ENCODE measurements around the gene MFRP.

Gene MFRP

DNA sequence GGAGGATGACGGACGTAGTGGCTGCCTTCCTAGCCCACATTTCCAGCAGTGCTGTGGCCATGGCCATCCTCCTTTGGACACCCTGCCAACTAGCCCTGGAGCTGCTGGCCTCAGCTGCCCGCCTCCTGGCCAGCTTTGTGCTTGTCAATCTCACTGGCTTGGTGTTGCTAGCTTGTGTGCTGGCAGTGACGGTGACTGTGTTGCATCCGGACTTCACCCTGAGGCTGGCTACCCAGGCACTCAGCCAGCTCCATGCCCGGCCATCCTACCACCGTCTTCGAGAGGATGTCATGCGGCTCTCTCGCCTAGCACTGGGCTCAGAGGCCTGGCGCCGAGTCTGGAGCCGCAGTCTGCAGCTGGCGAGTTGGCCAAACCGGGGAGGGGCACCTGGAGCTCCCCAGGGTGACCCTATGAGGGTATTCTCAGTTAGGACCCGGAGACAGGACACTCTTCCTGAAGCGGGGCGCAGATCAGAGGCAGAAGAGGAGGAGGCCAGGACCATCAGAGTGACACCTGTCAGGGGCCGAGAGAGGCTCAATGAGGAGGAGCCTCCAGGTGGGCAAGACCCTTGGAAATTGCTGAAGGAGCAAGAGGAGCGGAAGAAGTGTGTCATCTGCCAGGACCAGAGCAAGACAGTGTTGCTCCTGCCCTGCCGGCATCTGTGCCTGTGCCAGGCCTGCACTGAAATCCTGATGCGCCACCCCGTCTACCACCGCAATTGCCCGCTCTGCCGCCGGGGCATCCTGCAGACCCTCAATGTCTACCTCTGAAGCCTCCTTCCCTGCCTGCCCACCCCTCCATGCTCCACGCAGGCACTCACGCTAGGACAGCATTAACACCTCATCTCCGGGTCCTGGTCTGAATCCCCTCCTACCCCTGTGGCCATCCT lies 10.6 kb downstream of the MFRP start:
- DNase-seq, result no peak

DNA sequence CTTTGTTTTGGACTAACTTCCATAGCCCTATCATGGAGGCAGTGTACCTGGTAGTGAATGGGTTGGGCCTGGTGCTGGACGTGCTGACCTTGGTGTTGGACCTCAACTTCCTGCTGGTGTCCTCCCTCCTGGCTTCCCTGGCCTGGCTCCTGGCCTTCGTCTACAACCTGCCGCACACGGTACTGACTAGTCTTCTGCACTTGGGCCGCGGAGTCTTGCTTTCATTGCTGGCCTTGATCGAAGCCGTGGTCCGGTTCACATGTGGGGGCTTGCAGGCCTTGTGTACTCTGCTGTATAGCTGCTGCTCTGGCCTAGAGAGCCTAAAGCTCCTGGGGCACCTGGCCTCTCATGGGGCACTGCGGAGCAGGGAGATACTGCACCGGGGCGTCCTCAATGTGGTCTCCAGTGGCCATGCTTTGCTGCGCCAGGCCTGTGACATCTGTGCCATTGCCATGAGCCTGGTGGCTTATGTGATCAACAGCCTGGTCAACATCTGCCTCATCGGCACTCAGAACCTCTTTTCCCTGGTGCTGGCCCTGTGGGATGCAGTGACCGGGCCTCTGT lies 11.3 kb downstream of the MFRP start:
- DNase-seq, result no peak

DNA sequence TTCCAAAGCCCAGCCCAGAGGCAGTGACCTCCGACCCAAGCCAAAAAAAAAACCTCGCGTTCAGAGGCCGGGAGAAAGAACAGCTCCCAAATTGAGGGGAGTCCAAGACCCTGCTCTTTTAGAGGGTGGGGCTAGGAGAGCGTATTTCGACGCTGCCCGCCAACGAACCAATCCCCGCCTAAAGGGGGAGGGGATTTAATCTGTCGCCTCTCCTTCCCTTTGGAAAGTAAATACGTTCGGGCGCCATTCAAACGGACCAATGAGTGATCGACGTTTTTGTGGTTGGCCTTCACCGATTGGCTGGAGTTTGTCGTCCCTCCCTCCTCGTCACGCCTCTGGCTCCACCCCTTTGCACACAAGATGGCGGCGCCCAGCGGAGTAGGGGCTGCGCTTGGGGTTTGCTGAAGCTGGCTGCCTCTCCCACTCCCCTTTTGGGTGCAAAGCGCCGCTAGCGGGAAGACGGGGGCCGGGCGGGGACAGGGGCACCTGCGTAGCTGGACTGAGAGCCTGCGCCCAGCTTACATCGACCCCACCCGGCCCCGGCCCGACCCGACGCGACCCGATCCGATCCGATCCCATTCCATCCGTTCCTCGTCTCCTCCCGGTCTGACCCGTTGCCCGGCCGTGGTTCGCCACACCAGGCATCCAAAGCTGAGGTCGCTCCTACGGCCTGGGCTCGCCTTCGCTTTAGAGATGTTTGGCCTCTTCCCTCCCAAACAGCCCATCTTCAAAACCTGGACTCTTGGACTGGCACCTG lies 12.2 kb downstream of the MFRP start, which contains the start of gene RNF26:
Gene RNF26, plus strand, starts transcription at position 354 of the 757 bp plus-strand sequence. CDS start 596 bp downstream, outside the sequence.
- DNase-seq, result peak; percentile 99

DNA sequence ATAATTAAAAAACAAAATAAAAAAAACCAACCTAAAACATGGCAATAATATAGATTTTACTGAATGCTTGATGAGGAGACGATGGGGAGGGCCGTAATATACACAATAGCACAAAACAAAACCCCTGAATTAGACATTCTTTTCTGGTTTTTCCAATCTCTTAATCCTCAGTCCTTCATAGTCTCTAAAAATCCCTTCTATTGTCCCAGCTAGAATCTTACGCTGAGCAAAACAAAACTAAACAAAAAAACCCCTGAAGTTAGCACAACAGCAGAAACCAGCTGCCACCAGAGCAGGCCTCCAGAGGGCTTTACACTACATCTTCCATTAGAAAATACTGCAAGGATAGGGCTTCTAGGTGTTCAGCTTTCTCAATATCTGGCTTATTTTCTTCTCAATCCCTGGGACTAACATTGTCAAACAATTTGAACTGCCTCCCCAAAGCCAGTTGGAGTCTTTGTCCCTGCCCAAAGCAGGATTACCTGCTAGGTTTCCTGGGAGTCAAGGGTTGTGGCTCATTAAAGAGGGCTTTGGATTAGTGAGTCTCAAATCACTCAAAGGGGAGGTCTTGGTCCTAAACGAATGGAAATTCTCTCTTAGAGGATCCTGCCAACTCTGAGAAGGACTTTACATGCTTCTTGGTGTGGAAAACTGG lies 14.3 kb downstream of the MFRP start:
- no peak for DNase-seq

DNA sequence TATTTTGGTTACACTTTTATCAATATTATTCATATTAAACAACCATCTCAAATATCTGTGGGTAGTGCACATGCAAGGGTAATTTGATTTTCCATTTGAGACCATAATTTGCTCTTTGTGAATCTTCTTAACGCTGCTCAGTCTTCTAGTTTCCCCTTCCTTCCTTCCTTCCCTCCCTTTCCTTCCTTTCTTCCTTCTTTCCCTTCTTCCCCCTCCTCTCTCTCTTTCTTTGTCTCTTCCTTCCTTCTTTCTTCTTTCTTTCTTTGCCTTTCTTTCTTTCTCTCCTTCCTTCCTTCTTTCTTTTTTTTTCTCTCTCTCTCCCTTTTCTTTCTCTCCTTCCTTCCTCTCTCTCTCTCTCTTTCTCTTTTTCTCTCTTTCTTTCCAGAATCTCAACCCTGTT lies 16.3 kb downstream of the MFRP start:
- no peak for DNase-seq

DNA sequence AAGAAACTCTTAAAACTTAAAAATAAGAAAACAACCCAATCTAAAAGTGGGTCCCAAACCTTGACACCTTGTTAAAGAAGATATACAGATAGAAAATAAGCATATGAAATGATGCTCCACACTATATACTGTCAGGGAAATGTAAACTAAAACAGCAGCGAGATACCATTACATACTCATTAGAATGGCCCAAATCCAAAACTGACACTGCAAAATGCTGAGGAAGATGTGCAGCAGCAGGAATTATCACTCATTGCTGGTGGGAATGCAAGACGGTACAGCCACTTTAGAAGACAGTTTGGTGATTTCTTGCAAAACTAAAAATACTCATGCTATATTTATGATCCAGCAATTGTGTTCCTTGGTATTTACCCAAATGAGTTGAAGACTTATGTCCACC lies 17.2 kb downstream of the MFRP start:
- DNase-seq, result no peak

DNA sequence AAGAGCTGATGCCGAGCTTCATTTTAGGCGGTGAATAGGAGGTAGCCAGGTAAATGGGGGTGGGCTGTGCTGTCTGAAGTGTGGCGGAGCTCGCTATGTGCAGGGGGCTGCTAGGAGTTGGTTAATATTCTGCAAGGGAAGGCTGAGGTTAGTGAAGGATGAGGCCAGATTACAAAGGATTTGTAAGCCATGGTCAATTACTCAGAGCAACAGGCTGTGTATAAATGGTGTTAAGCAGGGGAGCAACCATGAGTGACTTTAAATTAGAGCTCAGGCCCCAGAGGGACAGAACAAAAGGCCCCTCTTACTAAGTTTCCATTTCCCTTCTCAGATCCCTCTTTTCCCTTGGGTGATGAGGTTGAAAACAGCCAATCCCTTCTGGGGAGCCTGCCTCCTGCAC lies 22.3 kb downstream of the MFRP start:
- no peak for DNase-seq

DNA sequence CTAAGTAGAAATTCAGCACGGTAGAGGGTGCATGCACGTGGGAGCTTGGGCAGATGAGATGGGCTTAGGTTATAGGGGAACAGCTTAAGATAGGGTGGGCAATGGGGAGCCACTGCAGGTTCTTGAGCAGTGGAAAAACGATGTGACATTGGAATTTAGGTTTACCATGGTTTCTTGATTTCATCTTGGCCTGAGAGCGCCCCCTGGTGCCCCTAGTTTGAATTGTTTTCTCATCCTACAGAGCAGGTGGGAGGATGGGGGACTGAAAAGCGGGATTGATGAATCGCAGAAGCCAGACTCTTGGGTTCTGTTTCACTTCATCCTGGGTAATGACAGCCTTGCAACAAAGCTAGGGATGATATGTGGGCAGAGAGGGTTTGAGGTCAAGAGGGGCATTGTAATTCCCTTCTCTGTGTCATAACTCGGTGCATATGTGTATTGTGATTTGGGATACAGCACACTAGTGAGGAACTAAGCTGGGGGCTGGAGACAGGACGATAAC lies 22.9 kb downstream of the MFRP start:
- DNase-seq, result peak; percentile 65

DNA sequence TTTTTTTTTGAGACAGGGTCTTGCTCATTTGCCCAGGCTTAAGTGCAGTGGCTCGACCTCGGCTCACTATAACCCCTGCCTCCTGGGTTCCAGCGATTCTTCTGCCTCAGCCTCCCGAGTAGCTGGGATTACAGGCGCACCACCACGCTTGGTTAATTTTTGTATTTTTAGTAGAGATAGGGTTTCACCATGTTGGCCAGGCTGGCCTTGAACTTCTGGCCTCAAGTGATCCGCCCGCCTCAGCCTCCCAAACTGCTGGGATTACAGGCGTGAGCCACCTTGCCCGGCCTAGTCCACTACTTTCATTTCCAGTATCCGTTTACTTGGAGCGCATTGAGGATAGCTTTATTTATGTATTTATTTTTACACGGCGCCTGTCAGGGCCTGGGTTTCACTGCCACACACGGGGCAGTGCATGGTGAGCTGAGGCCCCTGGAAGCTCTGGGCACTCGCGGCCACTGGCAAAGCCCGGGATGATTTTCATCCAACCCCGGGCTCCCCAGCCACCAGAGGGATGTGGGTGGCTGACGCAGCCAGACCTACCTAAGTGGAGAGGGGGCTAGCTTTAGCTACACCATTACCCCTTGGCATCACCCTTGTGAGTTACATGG lies 23.5 kb downstream of the MFRP start:
- DNase-seq, result no peak

DNA sequence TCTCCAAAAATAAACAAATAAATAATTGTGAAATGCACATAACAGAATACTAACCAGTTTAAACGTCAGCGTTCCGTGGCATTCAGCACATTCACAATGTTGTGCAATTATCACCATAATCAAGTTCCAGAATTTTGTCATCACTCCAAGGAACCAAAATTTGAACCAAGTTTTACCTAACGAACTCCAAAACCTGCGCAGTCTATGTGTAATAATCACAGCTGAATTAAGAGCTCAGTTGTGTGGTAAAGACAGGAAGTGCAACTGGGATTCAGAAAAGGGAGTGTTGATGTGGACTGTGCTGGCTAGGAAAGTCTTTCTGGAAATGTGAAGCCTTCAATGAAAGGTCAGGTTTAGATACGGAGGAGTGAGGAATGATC lies 24.2 kb downstream of the MFRP start:
- no peak for DNase-seq

DNA sequence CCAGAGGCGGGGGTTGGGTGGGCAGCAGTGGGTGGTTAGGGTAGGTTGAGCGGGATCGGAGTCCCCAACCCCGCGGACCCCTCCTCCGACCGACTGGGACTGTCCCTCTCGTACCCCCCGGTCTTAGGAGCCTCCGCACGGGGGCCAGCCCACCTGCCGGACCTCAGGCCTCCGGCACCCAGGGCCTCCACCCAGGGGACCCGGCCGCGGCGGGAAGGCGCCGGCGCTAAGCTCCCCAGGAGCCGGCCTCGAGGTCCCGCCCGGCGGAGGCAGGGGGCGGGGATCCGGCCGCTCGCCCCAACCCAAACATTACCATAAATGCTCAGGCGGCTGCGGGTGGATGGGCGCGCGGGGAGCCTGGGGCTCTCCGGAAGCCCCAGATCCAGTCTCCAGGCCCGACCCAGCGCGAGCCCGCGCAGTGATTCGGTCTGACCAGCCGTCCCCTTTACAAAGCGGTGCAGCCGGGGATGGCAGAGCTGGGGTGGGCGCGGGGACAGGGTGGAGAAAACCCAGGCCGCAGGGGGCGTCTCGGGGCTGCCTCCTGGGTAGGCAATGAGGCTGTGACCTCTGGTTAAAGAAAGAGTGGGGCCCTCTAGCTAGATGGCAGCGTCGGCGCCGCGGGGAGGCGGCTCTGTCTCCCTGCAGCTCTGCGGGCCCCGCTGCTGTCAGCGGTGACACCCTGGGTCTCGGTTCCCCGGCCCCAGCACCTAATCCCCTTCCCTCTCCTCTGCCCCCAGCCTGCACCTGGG lies 25.6 kb downstream of the MFRP start:
- DNase-seq, result no peak

DNA sequence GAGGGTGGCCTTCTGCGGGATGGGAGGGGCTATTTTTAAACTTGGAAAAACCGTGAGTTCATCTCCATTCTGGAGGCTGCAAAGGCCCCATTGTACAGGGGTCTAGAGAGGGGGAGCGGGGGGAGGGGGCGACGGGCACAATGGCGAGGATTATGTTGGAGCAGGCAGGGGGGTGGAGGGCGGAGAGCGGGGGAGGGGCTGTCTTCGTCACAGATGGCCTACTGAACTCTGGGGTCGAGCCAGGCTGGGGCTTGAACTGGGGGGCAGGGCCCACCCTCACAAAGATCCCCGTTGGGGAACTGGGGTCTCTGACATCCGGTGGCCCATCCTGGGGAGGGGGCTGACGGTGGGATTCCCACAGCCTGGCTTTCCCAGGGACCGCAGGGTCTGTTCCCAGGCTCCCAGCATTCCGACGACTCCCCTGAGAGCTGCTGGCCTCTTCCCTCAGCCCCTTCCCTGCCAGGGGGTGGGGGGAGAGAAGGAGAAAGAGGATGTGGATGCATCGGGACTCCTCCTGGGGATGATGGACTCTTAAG lies 26.2 kb downstream of the MFRP start:
- DNase-seq, result no peak

DNA sequence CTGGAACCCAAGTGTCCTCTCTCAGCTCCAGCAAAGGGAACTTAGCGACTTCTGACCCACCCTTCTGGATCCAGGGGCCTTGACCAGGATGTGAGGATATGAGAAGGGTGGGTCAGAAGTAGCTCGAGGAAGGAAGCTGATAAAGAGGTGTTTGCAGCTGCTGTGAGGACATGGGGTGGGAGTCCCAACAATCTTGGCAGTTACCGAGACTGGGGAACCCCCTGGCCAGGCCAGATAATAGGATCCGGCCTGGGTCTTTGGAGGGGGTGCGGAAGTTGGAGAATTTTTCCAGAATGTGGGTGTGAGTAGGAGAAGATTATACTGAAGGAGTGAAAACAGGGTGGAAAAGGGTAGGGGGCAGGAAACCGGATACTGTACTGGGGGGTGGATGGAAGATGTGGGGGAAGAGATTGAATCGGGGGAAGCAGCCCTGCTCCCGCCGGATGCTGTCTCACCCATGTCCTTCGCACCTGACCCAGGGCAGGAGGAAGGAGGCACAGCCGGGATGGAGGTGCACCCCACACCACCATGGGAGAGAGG lies 26.7 kb downstream of the MFRP start:
- no peak for DNase-seq

DNA sequence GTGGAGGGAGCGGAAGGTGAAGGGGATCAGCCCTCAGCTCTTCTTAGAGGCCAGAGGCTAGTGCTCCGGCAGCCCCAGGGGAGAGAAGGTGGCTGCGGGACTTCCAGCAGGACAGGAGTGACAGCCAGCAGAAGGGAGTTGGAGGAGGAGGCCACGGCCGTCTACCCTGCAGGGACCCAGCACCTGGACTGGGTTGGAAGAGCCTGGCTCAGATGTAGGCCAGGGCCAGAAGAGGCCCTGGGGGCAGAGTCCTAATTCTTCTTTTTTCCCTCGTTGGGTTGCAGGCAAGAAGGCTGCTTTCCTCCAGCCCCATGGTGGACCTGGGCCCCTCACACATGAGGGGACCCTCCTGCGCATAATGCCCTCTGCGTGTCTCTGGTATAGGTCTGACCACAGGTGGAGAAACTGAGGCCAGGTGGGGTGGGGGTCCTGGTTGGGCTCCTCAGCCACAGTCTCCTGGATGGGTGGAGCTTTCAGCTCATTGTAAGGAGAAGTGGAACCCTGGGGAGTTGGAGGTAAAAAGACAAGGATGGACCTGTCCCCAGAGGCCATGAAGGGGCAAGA lies 27.3 kb downstream of the MFRP start:
- DNase-seq, result no peak

DNA sequence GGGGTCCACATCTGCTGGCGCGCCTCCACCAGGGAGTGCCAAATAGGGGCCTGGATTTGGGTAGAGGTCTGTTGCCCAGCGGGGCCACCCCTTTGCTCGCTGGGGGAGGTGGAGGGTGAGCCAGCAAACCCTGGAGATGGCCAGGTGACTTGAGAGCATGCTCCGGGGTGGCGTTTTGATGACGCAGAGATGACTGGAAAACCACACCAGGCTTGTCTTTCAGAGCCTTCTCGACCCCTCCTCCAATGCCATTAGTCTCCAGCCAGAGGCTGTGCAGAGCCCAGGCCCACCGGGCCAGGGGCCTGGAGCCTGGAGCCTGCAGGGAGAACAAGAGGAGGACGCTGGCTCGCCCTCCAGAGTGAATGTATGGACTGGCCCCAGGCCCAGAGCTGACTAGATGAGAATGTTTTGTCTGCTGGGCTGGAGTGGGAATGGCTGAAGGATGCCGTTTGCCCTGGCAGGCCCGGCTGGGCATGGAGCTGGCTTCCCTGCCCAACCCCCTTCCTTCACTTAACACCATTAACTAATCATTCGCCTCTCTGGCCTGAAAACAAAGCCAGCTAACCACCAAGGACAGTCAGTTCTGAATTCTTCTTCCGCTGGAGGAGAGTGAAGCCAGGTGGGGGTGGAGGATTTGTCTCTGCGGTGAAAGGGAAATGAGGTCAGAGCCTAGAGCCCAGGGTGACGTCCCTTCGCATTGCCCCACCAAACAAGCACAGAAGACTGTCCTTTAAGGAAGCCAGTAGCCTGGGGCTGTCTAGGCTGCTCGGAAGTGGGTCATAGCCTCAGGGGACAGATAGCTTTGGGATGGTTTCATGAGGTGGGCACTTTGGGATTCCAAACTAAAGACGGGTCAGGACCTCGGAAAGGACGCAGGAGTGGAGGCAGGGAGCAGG lies 28.0 kb downstream of the MFRP start:
- DNase-seq, result no peak

DNA sequence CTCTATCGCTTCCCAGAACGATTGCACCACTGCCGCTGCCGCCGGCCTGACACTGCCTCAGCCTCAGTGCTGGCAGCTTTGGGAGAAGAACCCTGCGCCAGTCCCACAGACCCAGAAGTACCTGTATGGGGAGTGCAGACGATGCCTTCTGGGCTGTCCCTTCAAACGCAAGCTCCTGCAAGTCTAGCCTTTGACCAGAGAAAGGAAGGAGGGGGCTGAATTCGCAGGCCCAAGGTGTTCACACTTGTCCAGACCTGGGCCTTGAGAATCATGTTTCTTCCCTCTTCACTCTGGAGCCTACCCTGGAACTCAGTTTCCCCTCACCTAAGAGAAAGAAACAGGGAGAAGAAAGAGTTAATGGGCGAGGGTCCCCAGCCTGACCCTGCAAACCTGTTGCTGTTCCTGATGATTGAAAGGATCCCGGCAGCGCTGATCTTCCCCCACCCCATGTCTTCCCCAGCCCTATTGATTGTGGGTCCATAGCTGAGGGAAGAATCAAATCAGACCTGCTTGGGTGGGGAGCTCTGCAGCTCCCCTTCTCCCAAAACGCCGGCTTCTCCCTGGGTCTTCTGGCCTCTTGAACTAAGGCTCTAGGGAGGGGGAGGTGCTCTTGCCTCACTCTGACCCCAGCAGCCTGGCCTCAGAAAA lies 28.8 kb downstream of the MFRP start:
- no peak for DNase-seq

DNA sequence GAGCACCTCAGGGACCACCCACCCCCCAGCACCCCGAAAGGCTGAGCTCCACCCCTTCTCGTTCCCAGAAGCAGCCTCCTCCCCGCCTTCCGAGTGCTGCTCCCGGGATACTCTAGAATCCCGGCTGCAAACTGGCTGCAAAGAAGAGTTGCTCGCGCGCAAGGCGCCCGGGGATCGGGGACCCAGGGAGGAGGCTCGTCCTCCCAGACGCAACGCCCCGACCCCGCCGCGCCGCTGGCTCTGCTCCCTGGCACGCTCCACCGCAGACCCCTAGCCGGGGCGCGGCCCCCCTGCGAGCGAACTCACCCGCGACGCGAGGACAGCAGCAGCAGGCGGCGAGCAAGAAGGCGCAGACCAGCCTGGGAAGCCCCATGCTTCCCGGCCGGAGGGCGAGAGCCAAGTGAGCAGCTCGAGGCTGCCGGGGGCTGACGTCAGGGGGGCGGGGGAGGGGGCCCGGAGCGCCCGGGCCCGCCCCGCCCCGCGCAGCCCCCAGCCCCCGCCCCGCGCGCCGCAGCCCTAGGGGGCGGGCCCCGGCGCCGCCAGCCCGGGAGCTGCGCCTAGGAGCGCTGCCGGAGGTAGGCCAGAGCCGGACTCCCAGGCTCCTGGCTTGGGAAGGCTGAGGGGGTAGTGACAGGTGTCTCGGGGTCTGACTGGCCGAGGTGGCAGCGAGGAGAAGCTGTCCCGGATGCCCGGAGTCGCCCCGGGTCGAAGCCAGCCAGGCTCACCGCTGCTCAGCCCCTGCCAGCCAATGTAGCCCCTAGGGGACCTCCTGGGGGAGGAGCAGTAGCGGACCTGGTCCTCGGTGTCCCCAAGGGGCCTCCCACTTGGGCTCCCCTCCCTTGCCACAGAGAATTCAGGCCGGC lies 29.5 kb downstream of the MFRP start, which contains the start of gene MCAM:
Gene MCAM, minus strand, starts transcription at position 402 of the 863 bp plus-strand sequence. Its CDS starts 29 bp downstream, at position 373.
- DNase-seq, result no peak

All from hematopoietic multipotent progenitor cell treated with erythropoietin and hydrocortisone succinate and interleukin-3 and kit ligand, for 8 days (in vitro differentiated cells).